Measurements from ENCODE around the gene VDAC2.

Gene VDAC2

DNA sequence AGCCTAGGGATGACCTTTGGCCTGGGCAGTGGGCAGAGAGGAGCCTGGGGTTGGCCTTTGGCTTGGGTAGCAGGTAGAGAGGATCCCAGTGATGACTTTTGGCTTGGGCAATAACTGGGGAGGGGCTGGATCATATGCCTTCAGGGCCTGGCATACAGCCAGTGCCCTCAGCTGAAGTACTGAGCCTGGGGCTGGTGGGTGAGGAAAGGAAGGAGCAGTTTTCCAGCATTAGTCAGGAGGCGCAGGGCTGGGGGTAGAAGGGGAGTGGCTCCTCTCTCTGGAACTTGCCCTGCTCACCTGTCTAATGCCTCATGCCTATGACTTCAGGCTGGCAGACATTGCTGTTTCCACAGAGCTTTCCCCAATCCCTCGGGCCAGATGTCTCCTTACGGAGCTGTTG lies 40.3 kb downstream of the VDAC2 start:
- no peak for DNase-seq (ENCODE audit: low read depth)
- TF ChIP-seq CTCF (IDR thresholded peaks at IDR 0.05; ENCODE audit: low read depth, low read length, missing control alignments) = no peak
- no peak overlapping the region for H3K4me3 ChIP-seq (ENCODE audit: low read depth, low read length)
- in situ Hi-C loops (cut with HindIII; ENCODE audit: low sequenced_read_pairs) = no loop called here

GRCh38 chr10:75253281-75254220 lies 43.0 kb downstream of the VDAC2 start:
- TF ChIP-seq CTCF (IDR thresholded peaks at IDR 0.05; ENCODE audit: low read depth, low read length, missing control alignments) = no peak
- DNase-seq (ENCODE audit: low read depth) = no peak
- in situ Hi-C loops (cut with HindIII; ENCODE audit: low sequenced_read_pairs) = no loop called here
- no peak overlapping the region for H3K4me3 ChIP-seq (ENCODE audit: low read depth, low read length)

GRCh38 chr10:75254739-75255138 lies 44.1 kb downstream of the VDAC2 start:
- TF ChIP-seq CTCF (IDR thresholded peaks at IDR 0.05; ENCODE audit: low read depth, low read length, missing control alignments) = no peak

DNA sequence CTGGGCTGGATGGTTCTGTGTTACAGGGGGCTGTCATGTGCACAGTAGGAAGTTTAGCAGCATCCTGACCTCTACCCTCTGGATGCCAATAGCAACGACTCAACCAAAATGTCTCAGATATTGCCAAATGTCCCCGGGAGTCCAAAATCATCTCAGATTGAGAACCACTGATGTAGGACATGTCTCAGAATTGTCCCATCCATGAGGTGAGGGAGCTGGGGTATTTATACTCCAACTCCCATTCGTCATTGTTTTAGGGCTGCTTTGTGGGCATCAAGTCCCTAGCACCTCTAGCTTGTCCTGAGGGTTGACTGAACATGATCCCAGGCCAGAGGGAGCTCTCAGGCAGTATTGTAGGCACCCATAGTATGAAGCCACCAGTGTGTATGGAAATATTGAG lies 50.4 kb downstream of the VDAC2 start:
- no peak overlapping the region for H3K4me3 ChIP-seq (ENCODE audit: low read depth, low read length)
- no peak for DNase-seq (ENCODE audit: low read depth)
- in situ Hi-C loops (cut with HindIII; ENCODE audit: low sequenced_read_pairs) = no loop called here
- TF ChIP-seq CTCF (IDR thresholded peaks at IDR 0.05; ENCODE audit: low read depth, low read length, missing control alignments) = no peak

More at GRCh38 chr10:75254739-75255138, 44.1 kb downstream of the VDAC2 start:
- in situ Hi-C loops (cut with HindIII; ENCODE audit: low sequenced_read_pairs) = no loop called here
- DNase-seq (ENCODE audit: low read depth) = no peak
- no peak overlapping the region for H3K4me3 ChIP-seq (ENCODE audit: low read depth, low read length)

- TF ChIP-seq CTCF (IDR thresholded peaks at IDR 0.05; ENCODE audit: low read depth, low read length, missing control alignments) = no peak
- in situ Hi-C loops (cut with HindIII; ENCODE audit: low sequenced_read_pairs) = no loop called here
- DNase-seq (ENCODE audit: low read depth) = no peak
- H3K4me3 ChIP-seq (ENCODE audit: low read depth, low read length) = no peak overlapping the region
Measured at GRCh38 chr10:75261813-75262705, 51.5 kb downstream of the VDAC2 start.

GRCh38 chr10:75263806-75264205 lies 53.2 kb downstream of the VDAC2 start:
- no peak overlapping the region for H3K4me3 ChIP-seq (ENCODE audit: low read depth, low read length)
- TF ChIP-seq CTCF (IDR thresholded peaks at IDR 0.05; ENCODE audit: low read depth, low read length, missing control alignments) = no peak
- in situ Hi-C loops (cut with HindIII; ENCODE audit: low sequenced_read_pairs) = no loop called here
- no peak for DNase-seq (ENCODE audit: low read depth)
